ENCODE results near the gene ADGRD2.

ADGRD2 gene

GRCh38 chr9:124510650-124511425, 60.6 kb downstream of the ADGRD2 start:
- DNase-seq (ENCODE audit: low read depth in 1 of 2, low spot score in 1 of 2), result no peak

GRCh38 chr9:124511426-124511840, 61.2 kb downstream of the ADGRD2 start:
- DNase-seq (ENCODE audit: low read depth in 1 of 2, low spot score in 1 of 2), result no peak

- no peak for DNase-seq (ENCODE audit: low read depth in 1 of 2, low spot score in 1 of 2)
These were observed 61.9 kb downstream of the ADGRD2 start for GRCh38 chr9:124511891-124512805.

GRCh38 chr9:124512806-124513204, 62.6 kb downstream of the ADGRD2 start:
- DNase-seq (ENCODE audit: low read depth in 1 of 2, low spot score in 1 of 2), result no peak

GRCh38 chr9:124513376-124513994, 63.2 kb downstream of the ADGRD2 start:
- DNase-seq (ENCODE audit: low read depth in 1 of 2, low spot score in 1 of 2), result no peak

GRCh38 chr9:124514125-124514524, 63.9 kb downstream of the ADGRD2 start:
- DNase-seq (ENCODE audit: low read depth in 1 of 2, low spot score in 1 of 2), result no peak

GRCh38 chr9:124514874-124515273, 64.6 kb downstream of the ADGRD2 start:
- DNase-seq (ENCODE audit: low read depth in 1 of 2, low spot score in 1 of 2), result no peak

GRCh38 chr9:124517600-124517999, 67.3 kb downstream of the ADGRD2 start:
- DNase-seq (ENCODE audit: low read depth in 1 of 2, low spot score in 1 of 2), result no peak

- no peak for DNase-seq (ENCODE audit: low read depth in 1 of 2, low spot score in 1 of 2)
These were observed 67.9 kb downstream of the ADGRD2 start for GRCh38 chr9:124518116-124518515.

GRCh38 chr9:124520206-124520596, 70.0 kb downstream of the ADGRD2 start:
- DNase-seq (ENCODE audit: low read depth in 1 of 2, low spot score in 1 of 2), result no peak

- no peak for DNase-seq (ENCODE audit: low read depth in 1 of 2, low spot score in 1 of 2)
These were observed 70.9 kb downstream of the ADGRD2 start for GRCh38 chr9:124521142-124521541.

- DNase-seq (ENCODE audit: low read depth in 1 of 2, low spot score in 1 of 2), result no peak
These were observed 72.2 kb downstream of the ADGRD2 start for GRCh38 chr9:124522121-124523098.

- no peak for DNase-seq (ENCODE audit: low read depth in 1 of 2, low spot score in 1 of 2)
These were observed 75.9 kb downstream of the ADGRD2 start for GRCh38 chr9:124526174-124526573.

GRCh38 chr9:124527781-124528180, 77.5 kb downstream of the ADGRD2 start:
- DNase-seq (ENCODE audit: low read depth in 1 of 2, low spot score in 1 of 2), result no peak
